ENCODE results near the gene BMP6. TPM values are rescaled to one million over a fixed set of nuclear protein-coding genes. Genes with fewer than 3 reads are reported as not detected.

Gene BMP6
- total and polyA plus RNA-seq, 11 donors, result 1.1 to 5.1 (median 2.7) TPM

- ATAC-seq, result no peak
- DNase-seq, result no peak
- no peak overlapping the region for H3K27ac ChIP-seq
- no peaks in the 10 kb centered on the region for H3K4me1 ChIP-seq
- peaks cover 0 to 17% (median 0%) of the 10 kb centered on the region in 9 donors for H3K27me3 ChIP-seq
- intact Hi-C loops (cut with DNase I), result no loop called here
- H3K9me3 ChIP-seq, result no peaks in the 10 kb centered on the region
- H3K4me3 ChIP-seq, result no peak overlapping the region
- 79 to 87% (median 85%) methylated on average over 10 of the region's 10 CpGs for WGBS, 4 donors
- TF ChIP-seq POLR2A (IDR thresholded peaks at IDR 0.05) (no peak), CTCF (IDR thresholded peaks at IDR 0.05) (no peak)
- H3K36me3 ChIP-seq, result no peaks in the 10 kb centered on the region
Measured at GRCh38 chr6:7745942-7746341, 20.0 kb downstream of the BMP6 start.

- no peak for ATAC-seq
- peaks cover 0 to 17% (median 0%) of the 10 kb centered on the region in 9 donors for H3K27me3 ChIP-seq
- WGBS, 4 donors, result 86 to 93% (median 91%) methylated on average over 10 of the region's 10 CpGs
Measured at GRCh38 chr6:7747016-7747415, 21.1 kb downstream of the BMP6 start.

GRCh38 chr6:7747433-7747832 lies 21.5 kb downstream of the BMP6 start:
- H3K36me3 ChIP-seq, result no peaks in the 10 kb centered on the region
- H3K4me1 ChIP-seq, result no peaks in the 10 kb centered on the region
- peaks cover 0 to 17% (median 0%) of the 10 kb centered on the region in 9 donors for H3K27me3 ChIP-seq
- no peak overlapping the region for H3K4me3 ChIP-seq
- intact Hi-C loops (cut with DNase I), result no loop called here
- H3K9me3 ChIP-seq, result no peaks in the 10 kb centered on the region
- H3K27ac ChIP-seq, result no peak overlapping the region
- 87 to 95% (median 92%) methylated on average over 5 of the region's 5 CpGs for WGBS, 4 donors
- TF ChIP-seq POLR2A (IDR thresholded peaks at IDR 0.05) (no peak), CTCF (IDR thresholded peaks at IDR 0.05) (no peak)
- ATAC-seq (no peak), DNase-seq (no peak)

More at GRCh38 chr6:7747016-7747415, 21.1 kb downstream of the BMP6 start:
- Histone ChIP-seq H3K4me3 (no peak overlapping the region), H3K27ac (no peak overlapping the region), H3K36me3 (no peaks in the 10 kb centered on the region), H3K4me1 (no peaks in the 10 kb centered on the region), H3K9me3 (no peaks in the 10 kb centered on the region)
- DNase-seq, result no peak
- TF ChIP-seq POLR2A (IDR thresholded peaks at IDR 0.05) (no peak), CTCF (IDR thresholded peaks at IDR 0.05) (no peak)
- intact Hi-C loops (cut with DNase I), result no loop called here

GRCh38 chr6:7747901-7748504 lies 22.1 kb downstream of the BMP6 start:
- Histone ChIP-seq H3K27me3 (peaks cover 0 to 15% (median 0%) of the 10 kb centered on the region in 9 donors), H3K36me3 (no peaks in the 10 kb centered on the region), H3K9me3 (no peaks in the 10 kb centered on the region), H3K27ac (no peak overlapping the region), H3K4me3 (no peak overlapping the region), H3K4me1 (no peaks in the 10 kb centered on the region)
- intact Hi-C loops (cut with DNase I), result no loop called here
- 91 to 97% (median 95%) methylated on average over 2 of the region's 2 CpGs for WGBS, 4 donors
- ATAC-seq (no peak), DNase-seq (no peak)
- TF ChIP-seq CTCF (IDR thresholded peaks at IDR 0.05), result no peak
- no peak for TF ChIP-seq POLR2A (IDR thresholded peaks at IDR 0.05)

All from heart left ventricle (tissue), 16 donors.